Smooth muscle cell (in vitro differentiated cells): ENCODE data around the gene NRN1. TPM values are rescaled to one million over a fixed set of nuclear protein-coding genes. Genes with fewer than 3 reads are reported as not detected.

Experiments
- DNase-seq: peaks from one replicate; lab custom pipeline; 2025; ENCODE audit not compliant: unreplicated experiment; lab: John Stamatoyannopoulos, UW
- H2AFZ ChIP-seq: fragments of 200-600 bp; sonication (generic); 2 replicates; pipeline ENCODE4 v1.6.0; 2016; ENCODE audit warnings: antibody characterized with exemption, low read depth, mild to moderate bottlenecking
- H3F3A ChIP-seq: fragments of 200-600 bp; sonication (generic); 2 replicates; pipeline ENCODE4 v1.6.0; 2017; ENCODE audit warnings: antibody characterized with exemption, low read depth
- H3K27ac ChIP-seq: fragments of 200-600 bp; sonication (generic); 2 replicates; pipeline ENCODE4 v1.5.1; 2016; ENCODE audit warnings: low read depth, mild to moderate bottlenecking
- H3K27me3 ChIP-seq: fragments of 200-600 bp; sonication (generic); 2 replicates; pipeline ENCODE4 v1.6.1; 2016; ENCODE audit warnings: low read depth, mild to moderate bottlenecking
- H3K36me3 ChIP-seq: fragments of 200-600 bp; sonication (generic); 2 replicates; pipeline ENCODE4 v1.5.1; 2016; ENCODE audit warnings: low read depth
- H3K4me1 ChIP-seq: fragments of 200-600 bp; sonication (generic); 2 replicates; pipeline ENCODE4 v1.5.1; 2016; ENCODE audit warnings: low read depth
- H3K4me2 ChIP-seq: fragments of 200-600 bp; sonication (generic); 2 replicates; pipeline ENCODE4 v1.6.0; 2016; ENCODE audit warnings: mild to moderate bottlenecking
- H3K4me3 ChIP-seq: fragments of 200-600 bp; sonication (generic); 2 replicates; pipeline ENCODE4 v1.5.1; 2016; ENCODE audit warnings: mild to moderate bottlenecking
- H3K79me2 ChIP-seq: fragments of 200-600 bp; sonication (generic); 2 replicates; pipeline ENCODE4 v1.6.0; 2016; ENCODE audit warnings: low read depth, mild to moderate bottlenecking
- H3K9ac ChIP-seq: fragments of 200-600 bp; sonication (generic); 2 replicates; pipeline ENCODE4 v1.6.0; 2016; ENCODE audit warnings: low read depth
- H3K9me3 ChIP-seq: fragments of 200-600 bp; sonication (generic); replicated peaks from 2 replicates; pipeline ENCODE4 v1.5.1; 2016; ENCODE audit warnings: low read depth
- H4K20me1 ChIP-seq: fragments of 200-600 bp; sonication (generic); 2 replicates; pipeline ENCODE4 v1.6.0; 2016; ENCODE audit warnings: low read depth
- WGBS: methylation state at CpG from one replicate; pipeline ENCODE4 v1.1.7; 2016; ENCODE audit warnings: low lambda C conversion rate; 5-methylcytosine and 5-hydroxymethylcytosine counted together
- polyA plus RNA-seq: library from polyadenylated mRNA; unstranded; fragments of >200 nt; fragmentation: Nextera tagmentation; extraction: Ambion mirVana; gene quantifications from 2 replicates; pipeline ENCODE4 v1.2.1, GENCODE V29; 2016
- total RNA-seq: library from RNA; depleted of rRNA; stranded (reverse); fragments of >200 nt; gene quantifications from 2 replicates; pipeline ENCODE4 v1.2.3, GENCODE V29; 2014
- TF ChIP-seq, protein P1 (sequence below): fragments of 200-600 bp; sonication (generic); IDR thresholded peaks from 2 replicates; pipeline ENCODE4 v1.5.1; 2017; ENCODE audit warnings: borderline replicate concordance, mild to moderate bottlenecking, antibody characterized with exemption; ENCODE audit not compliant: insufficient read depth, poor library complexity, severe bottlenecking

Gene NRN1
- total and polyA plus RNA-seq, 2 experiments from 2014 or later = 0.27 TPM; not detected in 1

DNA sequence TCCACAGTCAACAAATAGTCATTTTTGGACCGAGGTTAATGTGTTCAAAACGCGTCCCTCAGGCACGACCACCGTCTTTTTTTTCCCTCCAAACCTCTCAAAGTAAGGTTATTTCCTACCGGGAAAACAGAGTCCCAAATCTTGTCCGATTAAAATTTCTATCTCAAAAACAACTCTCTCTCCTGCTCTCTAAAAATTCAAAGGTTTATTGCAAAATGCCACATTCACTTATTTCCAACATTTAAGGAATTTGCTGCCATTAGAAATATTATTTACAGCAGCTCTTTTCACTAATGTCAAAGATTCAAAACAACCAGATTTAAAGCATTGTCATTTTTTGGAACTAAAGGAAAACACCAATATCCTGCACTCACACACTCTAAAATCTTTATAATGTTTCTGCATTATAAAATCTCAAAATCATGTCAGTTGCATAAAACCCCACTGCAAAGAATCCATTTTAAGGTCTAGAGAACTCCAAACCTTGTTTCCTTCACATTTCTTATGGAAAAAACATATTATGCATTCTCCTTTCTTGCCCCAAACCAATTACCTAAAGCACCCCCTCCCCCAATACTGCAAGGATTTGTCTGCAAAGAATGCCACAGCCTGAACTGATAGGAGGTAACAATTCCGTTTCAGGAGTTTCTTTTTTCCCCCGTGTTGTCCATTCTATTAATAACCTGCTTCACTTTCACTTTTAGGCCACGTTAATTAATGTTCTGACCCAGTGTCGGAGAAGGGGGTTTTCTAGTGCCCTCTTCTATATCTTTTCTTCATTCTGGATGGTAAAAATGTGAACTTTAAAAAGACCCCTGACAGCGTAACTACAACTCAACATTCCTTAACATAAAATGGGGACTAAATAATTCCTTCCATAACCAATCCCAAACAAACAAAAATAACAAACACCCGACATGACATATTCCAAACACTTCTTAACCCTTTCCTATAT is 1.4 kb downstream of the NRN1 start:
- peaks cover 53% of the 10 kb centered on the region for H3K4me1 ChIP-seq
- H3K27ac ChIP-seq = no peak overlapping the region
- WGBS = 4% methylated on average over 13 of the region's 13 CpGs
- H3K36me3 ChIP-seq = no peaks in the 10 kb centered on the region
- no peak overlapping the region for H3K9ac ChIP-seq
- H3K27me3 ChIP-seq = peaks cover 99% of the 10 kb centered on the region
- no peaks in the 10 kb centered on the region for H4K20me1 ChIP-seq
- H2AFZ ChIP-seq = no peak overlapping the region
- H3K9me3 ChIP-seq = no peaks in the 10 kb centered on the region
- DNase-seq = no peak
- H3K79me2 ChIP-seq = no peaks in the 10 kb centered on the region
- H3F3A ChIP-seq = peaks cover 18% of the 10 kb centered on the region
- H3K4me3 ChIP-seq = no peak overlapping the region
- TF ChIP-seq, protein P1, sequence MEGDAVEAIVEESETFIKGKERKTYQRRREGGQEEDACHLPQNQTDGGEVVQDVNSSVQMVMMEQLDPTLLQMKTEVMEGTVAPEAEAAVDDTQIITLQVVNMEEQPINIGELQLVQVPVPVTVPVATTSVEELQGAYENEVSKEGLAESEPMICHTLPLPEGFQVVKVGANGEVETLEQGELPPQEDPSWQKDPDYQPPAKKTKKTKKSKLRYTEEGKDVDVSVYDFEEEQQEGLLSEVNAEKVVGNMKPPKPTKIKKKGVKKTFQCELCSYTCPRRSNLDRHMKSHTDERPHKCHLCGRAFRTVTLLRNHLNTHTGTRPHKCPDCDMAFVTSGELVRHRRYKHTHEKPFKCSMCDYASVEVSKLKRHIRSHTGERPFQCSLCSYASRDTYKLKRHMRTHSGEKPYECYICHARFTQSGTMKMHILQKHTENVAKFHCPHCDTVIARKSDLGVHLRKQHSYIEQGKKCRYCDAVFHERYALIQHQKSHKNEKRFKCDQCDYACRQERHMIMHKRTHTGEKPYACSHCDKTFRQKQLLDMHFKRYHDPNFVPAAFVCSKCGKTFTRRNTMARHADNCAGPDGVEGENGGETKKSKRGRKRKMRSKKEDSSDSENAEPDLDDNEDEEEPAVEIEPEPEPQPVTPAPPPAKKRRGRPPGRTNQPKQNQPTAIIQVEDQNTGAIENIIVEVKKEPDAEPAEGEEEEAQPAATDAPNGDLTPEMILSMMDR = no peak
- H3K4me2 ChIP-seq = no peak overlapping the region

DNA sequence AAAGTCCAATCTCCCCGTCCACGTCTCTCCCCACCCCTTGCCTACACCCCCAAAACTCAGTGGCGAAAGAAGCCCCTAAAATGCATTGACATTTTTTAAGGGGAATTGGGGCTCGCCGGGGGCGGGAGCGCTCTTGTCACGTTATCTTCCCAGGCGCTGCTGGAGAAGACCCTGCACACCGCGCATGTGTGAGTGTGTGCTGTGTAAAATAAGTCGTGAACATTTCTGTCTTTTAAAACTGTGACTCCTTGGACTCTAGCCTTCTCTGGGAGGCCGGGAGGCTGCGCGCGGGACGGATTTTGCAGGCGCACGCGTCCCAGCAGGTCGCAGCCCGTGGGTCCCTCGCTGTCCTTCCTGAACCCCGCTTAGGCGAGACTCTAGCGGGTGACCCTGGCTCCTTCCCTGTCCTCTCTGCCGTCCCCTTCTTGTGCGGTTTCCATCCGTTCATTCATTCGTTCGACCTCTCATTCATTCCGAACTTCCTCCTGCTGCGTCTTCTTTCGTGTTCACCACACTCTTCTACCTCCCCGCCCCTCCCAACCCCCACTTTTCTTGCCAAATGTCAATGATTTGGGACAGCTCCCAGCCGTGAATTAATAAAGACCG is 2.2 kb downstream of the NRN1 start:
- Histone ChIP-seq H3K4me1 (peaks cover 56% of the 10 kb centered on the region), H3K27me3 (peaks cover 99% of the 10 kb centered on the region), H4K20me1 (no peaks in the 10 kb centered on the region), H2AFZ (no peak overlapping the region), H3K9ac (no peak overlapping the region), H3F3A (peaks cover 13% of the 10 kb centered on the region), H3K9me3 (no peaks in the 10 kb centered on the region), H3K4me3 (no peak overlapping the region), H3K27ac (no peak overlapping the region), H3K4me2 (peak overlapping the region; percentile 77), H3K36me3 (no peaks in the 10 kb centered on the region), H3K79me2 (no peaks in the 10 kb centered on the region)
- 1% methylated on average over 36 of the region's 37 CpGs for WGBS
- TF ChIP-seq, protein P1 = no peak
- no peak for DNase-seq

DNA sequence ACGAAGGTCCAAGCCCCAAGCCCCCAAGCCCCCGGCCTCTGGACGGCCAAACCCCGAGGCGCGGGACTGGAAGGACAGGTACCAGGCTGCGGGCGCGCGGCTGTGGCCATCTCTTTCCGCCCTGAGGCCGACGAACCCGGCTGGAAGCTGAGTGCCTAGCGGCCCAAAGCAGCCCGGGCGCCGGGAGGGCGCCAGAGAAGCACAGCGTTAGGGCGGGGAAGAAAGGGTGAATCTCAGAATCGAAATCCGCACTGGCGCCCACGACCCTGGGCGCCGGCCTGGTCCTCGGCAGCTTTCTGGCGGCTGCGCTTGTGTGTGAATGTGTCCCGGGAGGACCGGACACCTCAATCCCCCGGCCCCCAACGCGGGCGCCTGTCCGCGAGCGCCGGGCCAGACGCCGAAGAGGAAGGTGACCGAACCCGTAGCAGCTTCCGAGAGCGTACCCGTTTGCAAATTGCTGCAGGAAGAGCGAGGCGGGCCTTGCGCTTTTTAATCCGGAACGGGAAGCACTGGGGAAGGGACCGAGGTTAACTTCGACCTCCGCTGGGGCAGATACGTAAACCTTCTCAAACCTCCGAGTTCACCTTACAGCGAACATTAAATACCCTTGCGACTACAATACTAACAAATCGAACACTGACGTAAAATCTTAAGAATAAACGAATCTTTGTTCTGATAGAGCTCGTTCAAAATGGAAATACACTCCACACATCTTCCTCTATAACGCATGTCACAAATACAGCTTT is 2.9 kb downstream of the NRN1 start:
- H3K36me3 ChIP-seq = no peaks in the 10 kb centered on the region
- H3K27ac ChIP-seq = no peak overlapping the region
- H3K9me3 ChIP-seq = no peaks in the 10 kb centered on the region
- under 1% methylated on average over 64 of the region's 64 CpGs for WGBS
- peak overlapping the region; percentile 18 for H3K4me3 ChIP-seq
- H3K4me2 ChIP-seq = peak overlapping the region; percentile 77
- no peaks in the 10 kb centered on the region for H3K79me2 ChIP-seq
- TF ChIP-seq, protein P1 = no peak
- H3K9ac ChIP-seq = no peak overlapping the region
- H4K20me1 ChIP-seq = no peaks in the 10 kb centered on the region
- peaks cover 63% of the 10 kb centered on the region for H3K4me1 ChIP-seq
- peak overlapping the region; percentile 58 for H2AFZ ChIP-seq
- H3K27me3 ChIP-seq = peaks cover 100% of the 10 kb centered on the region
- DNase-seq = no peak
- peaks cover 10% of the 10 kb centered on the region for H3F3A ChIP-seq
